Naive thymus-derived CD8-positive, alpha-beta T cell (primary cell): ENCODE measurements around the gene SDF4. TPM values are rescaled to one million over a fixed set of nuclear protein-coding genes. Genes with fewer than 3 reads are reported as not detected.

Experiments used
- ATAC-seq, 2 donors: fragments of 150-1000 bp; cut with Tn5 transposase in 1 of 2; sonication (Bioruptor Pico), chemical (Tn5 transposase) in 1 of 2; 1 replicate in 1 of 2; 2 replicates in 1 of 2; pipeline ENCODE4 v1.10.0; 2021; ENCODE audit warnings: mild to moderate bottlenecking in 2 of 2, moderate library complexity in 2 of 2
- POLR2A ChIA-PET: fragments of 350-600 bp; sonication (Branson Sonifier 250); formaldehyde crosslinking; loops from one replicate; lab custom pipeline; 2021; ENCODE audit warnings: antibody characterized with exemption; lab: Charles Lee
- DNase-seq, 10 donors: peaks; one replicate each; pipeline versions ENCODE4 v3.0.0 to v3.0.0-alpha.2; 2020 to 2022
- H3K27ac Mint-ChIP-seq, 10 donors: one replicate each; pipeline ENCODE4 v1.8.0; 2020 to 2022; ENCODE audit warnings: mild to moderate bottlenecking in 10 of 10, mixed read lengths in 10 of 10, moderate library complexity in 4 of 10, inconsistent platforms in 1 of 10
- H3K27me3 Mint-ChIP-seq, 5 donors: one replicate each; pipeline ENCODE4 v1.8.0; 2021 to 2022; ENCODE audit warnings: mixed read lengths in 5 of 5
- H3K36me3 Mint-ChIP-seq, 3 donors: one replicate each; pipeline ENCODE4 v1.8.0; 2020 to 2022; ENCODE audit warnings: mixed read lengths in 3 of 3, mild to moderate bottlenecking in 2 of 3, inconsistent platforms in 1 of 3
- H3K4me1 Mint-ChIP-seq, 4 donors: one replicate each; pipeline ENCODE4 v1.8.0; 2021 to 2022; ENCODE audit warnings: mixed read lengths in 4 of 4
- H3K4me3 Mint-ChIP-seq, 10 donors: one replicate each; pipeline ENCODE4 v1.8.0; 2020 to 2022; ENCODE audit warnings: mild to moderate bottlenecking in 10 of 10, mixed read lengths in 10 of 10, moderate library complexity in 6 of 10, inconsistent platforms in 1 of 10
- H3K9me3 Mint-ChIP-seq, 9 donors: one replicate each; pipeline ENCODE4 v1.8.0; 2020 to 2022; ENCODE audit warnings: mixed read lengths in 9 of 9, mild to moderate bottlenecking in 3 of 9, inconsistent platforms in 1 of 9, moderate library complexity in 1 of 9
- polyA plus RNA-seq, 3 donors: library from polyadenylated mRNA; unstranded; fragments of 300-500 nt; fragmentation: Illumina TruSeq; gene quantifications; one replicate each; pipeline ENCODE4 v1.2.3, GENCODE V29; 2021
- total RNA-seq, 8 experiments: library from RNA in 2 of 8; stranded (reverse) in 2 of 8; gene quantifications; one replicate each; pipeline ENCODE4 v1.2.3 and lab custom pipeline; 2021 to 2026

Gene SDF4
- total and polyA plus RNA-seq, 5 experiments from 2014 or later = 73.8 to 115 (median 86.3) TPM

DNA sequence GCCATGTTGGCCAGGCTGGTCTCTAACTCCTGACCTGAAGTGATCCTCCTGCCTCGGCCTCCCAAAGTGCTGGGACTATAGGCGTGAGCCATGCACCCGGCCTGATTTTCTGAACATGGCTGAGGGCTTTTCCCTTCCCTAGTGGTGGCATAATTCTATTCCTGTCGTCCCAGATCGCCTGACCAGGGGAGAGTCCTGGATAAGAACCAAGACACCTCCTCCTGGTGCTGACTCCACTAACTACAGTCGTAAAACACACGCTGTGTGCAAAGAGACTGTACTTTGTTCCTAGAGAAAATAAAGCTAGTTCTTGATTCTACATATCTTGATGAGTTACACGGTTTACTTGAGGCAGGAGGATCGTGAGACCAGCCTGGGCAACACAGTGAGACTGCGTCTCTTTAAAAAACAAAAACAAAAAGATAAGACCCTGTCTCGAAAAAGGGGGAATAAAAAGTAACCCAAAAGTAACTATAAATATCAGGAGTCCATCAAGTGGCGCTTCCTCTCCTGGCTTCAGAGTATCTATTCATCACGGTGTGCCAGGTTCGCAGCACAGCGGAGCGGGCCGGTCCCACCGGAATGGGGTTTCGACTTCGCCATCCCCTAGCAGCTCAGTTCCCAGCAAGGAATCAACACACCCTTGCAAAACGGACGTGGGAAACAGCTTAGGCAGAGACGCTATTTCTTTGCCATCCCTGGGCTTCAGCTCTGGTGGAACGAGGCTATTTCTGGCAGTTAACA lies 973 bp downstream of the SDF4 start:
- Mint-ChIP-seq H3K27me3 (no peaks in the 10 kb centered on the region), H3K9me3 (no peaks in the 10 kb centered on the region), H3K36me3 (peaks cover 0 to 15% (median 0%) of the 10 kb centered on the region in 3 donors), H3K4me1 (peaks cover 16 to 48% (median 38%) of the 10 kb centered on the region in 4 donors), H3K27ac (peak overlapping the region; percentile 74 to 97 (median 92)), H3K4me3 (peak overlapping the region; percentile 83 to 96 (median 91))
- DNase-seq = no peak
- ATAC-seq = no peak
- POLR2A ChIA-PET = interaction anchor here (1.2 to 1.6 kb wide), 3 partner anchors 15 to 43 kb away, joined by 4 to 6 read pairs (median 6); partner anchors contain the start of gene UBE2J2

DNA sequence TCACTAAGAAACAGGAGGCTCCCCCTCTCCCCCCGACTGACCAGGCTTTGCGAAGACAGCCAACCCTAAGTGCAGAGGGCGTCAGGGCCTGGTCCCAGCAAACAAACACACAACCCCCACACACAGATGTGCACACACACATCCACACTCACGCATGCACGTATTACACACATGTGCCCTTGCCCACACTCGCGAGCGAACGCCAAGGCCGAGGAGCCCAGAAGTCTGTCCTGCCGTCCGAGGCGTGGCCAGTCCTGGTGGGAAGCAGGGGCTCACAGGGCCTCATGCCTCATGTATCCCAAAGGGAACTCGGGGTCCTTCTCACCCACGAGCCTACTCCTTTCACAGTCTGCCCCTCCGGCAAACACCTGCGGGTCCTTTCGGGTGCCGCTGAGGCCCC lies 2.0 kb downstream of the SDF4 start:
- Mint-ChIP-seq H3K27ac (peak overlapping the region in 4 of 10 donors; percentile 2 to 68 (median 52)), H3K4me3 (peak overlapping the region; percentile 38 to 85 (median 56)), H3K9me3 (no peaks in the 10 kb centered on the region), H3K36me3 (peaks cover 0 to 22% (median 0%) of the 10 kb centered on the region in 3 donors), H3K4me1 (peaks cover 21 to 53% (median 39%) of the 10 kb centered on the region in 4 donors), H3K27me3 (no peaks in the 10 kb centered on the region)
- ATAC-seq (no peak), DNase-seq (no peak)
- POLR2A ChIA-PET = interaction anchor here (1.6 kb wide), 1 partner anchor 44 kb away, joined by 4 read pairs; the partner anchor contains the start of gene UBE2J2

DNA sequence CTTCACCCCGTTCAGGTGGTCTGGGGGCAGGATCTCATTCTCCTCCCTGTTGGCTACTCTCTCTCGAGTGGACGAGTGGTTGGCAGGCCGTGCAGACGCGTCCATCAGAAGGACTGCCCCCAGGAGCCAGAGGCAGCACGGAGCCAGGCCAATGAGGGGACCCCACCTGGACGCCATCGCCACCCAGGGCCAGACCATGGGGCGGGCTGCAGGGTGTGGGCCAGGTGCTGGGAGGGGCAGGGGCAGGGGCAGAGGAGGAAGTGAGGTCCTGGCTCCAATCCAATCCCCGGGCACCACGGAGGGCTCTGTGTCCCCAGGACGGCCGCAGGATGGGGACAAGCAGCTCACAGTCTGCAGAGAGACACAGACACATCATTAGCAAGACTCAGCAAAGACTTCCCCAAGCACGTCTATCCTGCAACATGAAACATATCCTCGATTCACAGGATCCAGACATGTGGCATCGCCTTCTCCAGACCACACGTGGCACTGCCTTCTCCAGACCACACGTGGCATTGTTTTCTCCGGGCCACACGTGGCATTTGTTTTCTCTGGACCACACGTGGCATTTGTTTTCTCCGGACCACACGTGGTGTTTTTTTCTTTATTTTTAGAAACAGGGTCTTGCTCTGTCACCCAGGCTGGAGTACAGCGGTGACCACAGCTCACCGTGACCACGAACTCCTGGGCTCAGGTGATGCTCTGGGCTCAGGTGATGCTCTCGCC lies 3.0 kb downstream of the SDF4 start:
- DNase-seq (no peak), ATAC-seq (no peak)
- peak overlapping the region in 1 of 10 donors; percentile 20 for H3K4me3 Mint-ChIP-seq
- no peaks in the 10 kb centered on the region for H3K9me3 Mint-ChIP-seq
- POLR2A ChIA-PET = interaction anchor here (1.6 kb wide), 1 partner anchor 45 kb away, joined by 4 read pairs; the partner anchor contains the start of gene UBE2J2
- H3K4me1 Mint-ChIP-seq = peaks cover 19 to 43% (median 30%) of the 10 kb centered on the region in 4 donors
- H3K27me3 Mint-ChIP-seq = no peaks in the 10 kb centered on the region
- peak overlapping the region in 1 of 10 donors; percentile 34 for H3K27ac Mint-ChIP-seq
- peaks cover 0 to 23% (median 1%) of the 10 kb centered on the region in 3 donors for H3K36me3 Mint-ChIP-seq

DNA sequence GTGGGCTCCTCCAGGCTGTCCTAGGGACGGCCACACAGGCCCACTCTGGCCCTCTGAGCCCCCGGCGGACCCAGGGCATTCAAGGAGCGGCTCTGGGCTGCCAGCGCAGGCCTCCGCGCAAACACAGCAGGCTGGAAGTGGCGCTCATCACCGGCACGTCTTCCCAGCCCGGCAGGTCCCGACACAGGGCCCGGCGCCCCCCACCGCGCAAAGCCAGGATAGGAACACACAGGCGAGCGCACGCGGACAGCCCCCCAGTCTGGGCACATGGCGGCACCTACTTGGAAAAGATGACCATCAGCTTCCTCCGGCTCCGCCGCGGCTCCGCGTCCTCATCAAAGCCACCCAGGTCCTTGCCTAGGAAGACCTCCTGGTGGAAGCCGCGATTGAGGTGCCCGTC lies 3.6 kb downstream of the SDF4 start:
- Mint-ChIP-seq H3K4me1 (peaks cover 16 to 39% (median 25%) of the 10 kb centered on the region in 4 donors), H3K4me3 (no peak overlapping the region), H3K27ac (peak overlapping the region in 1 of 10 donors; percentile 34), H3K9me3 (no peaks in the 10 kb centered on the region), H3K36me3 (peaks cover 0 to 27% (median 2%) of the 10 kb centered on the region in 3 donors), H3K27me3 (no peaks in the 10 kb centered on the region)
- DNase-seq = no peak
- ATAC-seq = no peak
- POLR2A ChIA-PET = interaction anchor here (0.9 to 1.1 kb wide), 3 partner anchors 13 to 45 kb away, joined by 3 to 4 read pairs (median 3); partner anchors contain the start of genes TNFRSF4 and UBE2J2

DNA sequence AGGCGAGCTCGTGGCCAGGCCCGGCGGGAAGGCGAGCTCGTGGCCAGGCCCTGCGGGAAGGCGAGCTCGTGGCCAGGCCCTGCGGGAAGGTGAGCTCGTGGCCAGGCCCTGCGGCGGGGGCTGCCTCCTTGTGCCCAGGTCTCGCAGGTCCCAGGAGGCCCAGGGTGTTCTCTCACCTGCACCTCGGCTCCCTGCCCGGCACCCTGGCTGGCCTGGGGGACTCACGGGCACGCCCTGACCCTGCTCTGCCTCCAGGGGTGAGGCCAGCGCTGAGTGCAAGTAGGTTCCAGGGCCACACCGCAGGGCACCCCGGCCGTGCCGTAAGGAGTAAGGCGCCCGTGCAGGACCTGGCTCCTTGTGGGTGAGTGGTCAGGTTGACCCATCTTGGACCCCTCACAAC lies 4.4 kb downstream of the SDF4 start:
- Mint-ChIP-seq H3K4me3 (no peak overlapping the region), H3K27ac (no peak overlapping the region), H3K4me1 (peaks cover 16 to 39% (median 28%) of the 10 kb centered on the region in 4 donors), H3K27me3 (no peaks in the 10 kb centered on the region), H3K36me3 (peaks cover 0 to 35% (median 8%) of the 10 kb centered on the region in 3 donors), H3K9me3 (no peaks in the 10 kb centered on the region)
- no peak for ATAC-seq
- no peak for DNase-seq
- POLR2A ChIA-PET = interaction anchor here (0.5 to 1.1 kb wide), 7 partner anchors 12 to 169 kb away, joined by 3 to 4 read pairs (median 3); partner anchors contain the start of genes TNFRSF4 and UBE2J2

DNA sequence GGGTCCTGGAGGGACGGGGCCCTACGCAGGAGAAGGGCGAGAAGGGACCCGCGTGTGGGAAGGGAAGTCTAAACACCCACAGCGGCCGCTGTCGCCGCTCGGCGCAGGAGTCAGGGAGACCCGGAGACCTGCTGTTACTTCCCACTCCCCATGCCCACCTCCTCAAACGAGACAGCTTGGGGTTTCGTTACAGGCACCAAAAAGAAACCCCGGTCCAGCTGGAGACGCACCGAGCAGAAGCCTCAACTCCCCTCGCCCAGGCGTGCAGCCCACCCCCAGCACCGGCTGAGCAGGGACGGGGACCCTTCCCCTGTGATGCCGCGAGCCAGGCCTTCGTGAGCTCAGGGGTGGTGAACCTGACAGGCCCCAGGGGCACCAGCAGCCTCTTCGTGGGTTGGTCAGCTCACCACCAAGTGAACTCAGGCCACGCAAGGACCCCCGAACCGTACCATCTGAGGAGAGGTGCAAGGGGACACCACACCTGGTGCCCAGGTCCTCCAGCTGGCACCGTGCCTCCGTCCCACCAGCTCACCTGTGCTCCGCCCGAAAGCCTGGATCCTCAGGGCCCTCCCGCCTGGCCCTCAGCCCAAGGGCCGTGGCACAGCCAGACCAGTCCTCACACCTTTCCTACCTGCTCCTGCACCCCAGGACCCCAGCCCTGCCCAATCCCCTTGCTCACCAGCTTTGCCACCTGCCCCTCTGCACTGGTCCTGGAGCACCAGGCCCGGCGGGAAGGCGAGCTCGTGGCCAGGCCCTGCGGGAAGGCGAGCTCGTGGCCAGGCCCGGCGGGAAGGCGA lies 5.0 kb downstream of the SDF4 start:
- peaks cover 16 to 39% (median 29%) of the 10 kb centered on the region in 4 donors for H3K4me1 Mint-ChIP-seq
- POLR2A ChIA-PET = interaction anchor here (0.5 to 1.1 kb wide), 6 partner anchors 12 to 169 kb away, joined by 3 to 4 read pairs (median 4); partner anchors contain the start of gene UBE2J2
- H3K9me3 Mint-ChIP-seq = no peaks in the 10 kb centered on the region
- no peak overlapping the region for H3K4me3 Mint-ChIP-seq
- no peak overlapping the region for H3K27ac Mint-ChIP-seq
- H3K36me3 Mint-ChIP-seq = peaks cover 0 to 39% (median 8%) of the 10 kb centered on the region in 3 donors
- no peak for DNase-seq
- ATAC-seq = no peak
- no peaks in the 10 kb centered on the region for H3K27me3 Mint-ChIP-seq

DNA sequence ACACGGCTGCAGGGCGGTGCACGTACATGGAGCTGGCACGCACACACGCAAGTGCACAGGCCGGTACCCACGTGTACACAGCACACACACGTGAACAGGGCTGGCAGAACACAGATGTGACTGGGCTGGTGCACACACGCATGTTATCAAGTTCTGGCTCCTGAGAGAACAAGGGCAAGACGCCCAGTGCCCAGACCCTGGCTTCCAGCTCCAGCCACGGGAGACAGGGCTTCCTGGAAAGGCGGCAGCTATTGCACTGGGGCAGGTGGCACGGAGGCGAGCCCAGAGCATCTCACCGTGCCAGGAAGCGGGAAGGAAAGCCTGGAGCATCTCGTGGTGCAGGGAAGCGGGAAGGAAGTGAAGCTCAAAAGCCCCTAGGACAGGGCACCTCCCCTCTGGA lies 5.9 kb downstream of the SDF4 start:
- Mint-ChIP-seq H3K27me3 (no peaks in the 10 kb centered on the region), H3K27ac (peak overlapping the region in 2 of 10 donors; percentile 10 to 52), H3K9me3 (no peaks in the 10 kb centered on the region), H3K36me3 (peaks cover 0 to 41% (median 8%) of the 10 kb centered on the region in 3 donors), H3K4me1 (peaks cover 15 to 40% (median 26%) of the 10 kb centered on the region in 4 donors), H3K4me3 (peak overlapping the region in 3 of 10 donors; percentile 22 to 56 (median 22))
- DNase-seq (no peak), ATAC-seq (no peak)
- POLR2A ChIA-PET = no interaction called here

DNA sequence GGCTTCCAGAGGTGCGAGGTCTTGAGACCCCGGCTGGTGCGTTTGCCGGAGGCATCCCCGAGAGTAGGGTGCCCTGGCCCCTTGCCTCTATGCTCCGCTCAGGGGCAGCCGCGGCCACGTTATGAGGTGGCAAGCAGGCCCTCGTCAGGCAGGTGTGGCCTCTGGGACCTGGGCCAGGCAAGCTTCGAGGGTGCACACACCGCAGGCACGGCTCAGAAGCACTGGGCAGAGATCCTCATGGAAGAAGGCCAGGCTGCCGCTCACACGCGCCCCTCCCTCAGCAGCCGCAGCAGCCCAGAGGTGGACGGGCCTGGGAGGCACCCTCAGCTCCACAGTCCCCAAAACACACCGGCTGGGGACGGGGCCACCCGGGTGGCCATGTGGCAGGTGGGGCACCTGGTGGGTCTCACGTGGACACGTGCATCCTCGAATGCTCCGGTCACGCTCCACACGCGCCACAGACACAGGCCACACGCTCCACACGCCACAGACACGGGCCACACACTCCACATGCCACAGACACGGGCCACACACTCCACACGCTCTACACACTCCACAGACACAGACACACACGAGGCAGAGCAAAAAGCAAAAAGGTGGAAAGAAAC lies 6.5 kb downstream of the SDF4 start:
- POLR2A ChIA-PET = no interaction called here
- DNase-seq (no peak), ATAC-seq (no peak)
- peaks cover 0 to 47% (median 10%) of the 10 kb centered on the region in 3 donors for H3K36me3 Mint-ChIP-seq
- H3K27me3 Mint-ChIP-seq = no peaks in the 10 kb centered on the region
- H3K4me1 Mint-ChIP-seq = peaks cover 10 to 39% (median 21%) of the 10 kb centered on the region in 4 donors
- peak overlapping the region in 1 of 10 donors; percentile 22 for H3K4me3 Mint-ChIP-seq
- H3K27ac Mint-ChIP-seq = peak overlapping the region in 1 of 10 donors; percentile 10
- H3K9me3 Mint-ChIP-seq = no peaks in the 10 kb centered on the region

DNA sequence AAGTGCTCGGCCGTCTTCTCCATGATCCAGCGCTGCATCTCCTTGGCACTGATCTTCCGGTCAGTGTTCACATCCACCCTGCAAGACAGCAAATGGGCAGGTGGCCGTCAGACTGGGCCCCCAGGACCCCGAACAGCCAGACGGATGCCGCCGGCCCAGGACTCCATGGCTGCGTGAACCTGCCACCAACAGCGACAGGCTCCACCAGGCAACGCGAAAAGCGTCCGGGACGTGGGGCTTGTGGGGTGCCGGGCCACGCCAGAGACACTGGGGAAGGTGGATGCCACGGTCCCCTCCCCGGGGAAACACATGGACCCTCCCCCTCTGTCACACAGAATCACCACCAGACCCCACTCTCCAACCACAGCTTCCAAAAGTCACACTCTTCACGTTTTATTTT lies 7.9 kb downstream of the SDF4 start:
- peaks cover 0 to 24% (median 12%) of the 10 kb centered on the region in 4 donors for H3K4me1 Mint-ChIP-seq
- no peaks in the 10 kb centered on the region for H3K27me3 Mint-ChIP-seq
- DNase-seq (no peak), ATAC-seq (no peak)
- peak overlapping the region in 1 of 10 donors; percentile 25 for H3K27ac Mint-ChIP-seq
- H3K4me3 Mint-ChIP-seq = no peak overlapping the region
- H3K36me3 Mint-ChIP-seq = peaks cover 0 to 53% (median 10%) of the 10 kb centered on the region in 3 donors
- POLR2A ChIA-PET = no interaction called here
- no peaks in the 10 kb centered on the region for H3K9me3 Mint-ChIP-seq

DNA sequence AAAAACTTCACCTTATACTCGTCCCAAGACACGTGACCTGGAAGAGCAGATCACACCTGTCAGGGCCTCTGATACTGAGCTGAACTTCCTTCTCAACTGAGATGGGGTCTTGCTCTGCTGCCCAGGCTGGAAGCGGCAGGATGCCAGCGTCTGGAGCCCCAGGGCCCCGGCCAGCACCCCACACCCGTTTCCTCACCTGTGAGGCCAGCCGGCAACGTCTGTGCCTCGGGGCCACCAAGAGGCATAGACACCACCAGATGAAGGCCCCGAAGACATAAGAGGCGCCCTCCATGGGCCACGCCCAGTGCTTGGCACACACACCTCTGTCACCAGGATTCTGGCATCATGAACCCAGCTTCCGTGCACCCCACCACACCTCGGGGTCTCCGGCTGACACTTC lies 8.5 kb downstream of the SDF4 start:
- Mint-ChIP-seq H3K4me1 (peaks cover 0 to 23% (median 10%) of the 10 kb centered on the region in 4 donors), H3K27me3 (no peaks in the 10 kb centered on the region), H3K9me3 (no peaks in the 10 kb centered on the region), H3K27ac (peak overlapping the region in 1 of 10 donors; percentile 59), H3K36me3 (peaks cover 0 to 59% (median 10%) of the 10 kb centered on the region in 3 donors), H3K4me3 (peak overlapping the region in 1 of 10 donors; percentile 48)
- DNase-seq (no peak), ATAC-seq (no peak)
- POLR2A ChIA-PET = no interaction called here

DNA sequence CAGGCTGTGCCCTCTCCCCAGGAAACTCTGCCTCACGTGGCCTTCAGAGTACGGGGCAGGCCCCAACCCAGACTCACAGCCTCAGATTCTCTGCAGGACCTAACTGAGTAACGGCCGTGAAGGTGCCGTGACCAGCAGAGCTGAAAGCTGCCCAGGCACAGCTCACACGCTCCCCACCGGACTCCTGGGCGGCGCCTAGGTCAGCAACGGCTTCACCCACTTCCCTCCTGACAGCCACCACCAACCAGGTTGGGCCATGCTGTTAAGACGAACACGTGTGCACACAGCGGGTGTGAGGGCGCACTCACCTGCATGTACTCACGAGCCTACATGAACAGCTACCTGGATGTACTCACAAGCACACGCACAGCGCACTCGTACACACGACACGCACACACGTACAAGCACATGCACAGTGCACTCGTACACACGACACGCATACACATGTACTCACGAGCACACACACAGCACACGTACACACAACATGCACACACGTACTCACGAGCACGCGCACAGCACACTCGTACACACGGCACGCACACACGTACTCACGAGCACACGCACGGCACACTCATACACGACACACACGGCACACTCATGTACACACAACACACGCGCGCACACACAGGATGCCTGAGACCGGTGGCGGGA lies 9.1 kb downstream of the SDF4 start:
- Mint-ChIP-seq H3K27me3 (no peaks in the 10 kb centered on the region), H3K27ac (peak overlapping the region in 2 of 10 donors; percentile 40 to 66), H3K36me3 (peaks cover 0 to 65% (median 13%) of the 10 kb centered on the region in 3 donors), H3K4me1 (peaks cover 0 to 23% (median 9%) of the 10 kb centered on the region in 4 donors), H3K4me3 (no peak overlapping the region), H3K9me3 (no peaks in the 10 kb centered on the region)
- DNase-seq = no peak
- ATAC-seq = no peak
- POLR2A ChIA-PET = no interaction called here
